Mucosa of descending colon (tissue), 3 donors: Measurements from ENCODE around the gene PAX3. TPM values are rescaled to one million over a fixed set of nuclear protein-coding genes. Genes with fewer than 3 reads are reported as not detected.

Source experiments
- ATAC-seq: fragments of 200-7000 bp; cut with Tn5 transposase; one replicate; pipeline ENCODE4 v1.9.1; 2020; ENCODE audit warnings: mild to moderate bottlenecking, moderate library complexity
- DNase-seq, 3 donors: peaks; one replicate each; pipeline ENCODE4 v3.0.0-alpha.2; 2020
- H3K36me3 ChIP-seq: fragments of 200-600 bp; one replicate; pipeline ENCODE4 v1.8.0; 2021; ENCODE audit warnings: low read depth, mild to moderate bottlenecking
- H3K4me1 ChIP-seq: fragments of 200-600 bp; one replicate; pipeline ENCODE4 v1.8.0; 2021; ENCODE audit warnings: low read depth, mild to moderate bottlenecking
- H3K4me3 ChIP-seq: fragments of 200-600 bp; one replicate; pipeline ENCODE4 v1.8.0; 2021; ENCODE audit warnings: mild to moderate bottlenecking
- H3K9me3 ChIP-seq: fragments of 200-600 bp; one replicate; pipeline ENCODE4 v1.8.0; 2021; ENCODE audit warnings: mild to moderate bottlenecking
- CTCF ChIP-seq: fragments of 200-600 bp; IDR thresholded peaks from one replicate; pipeline ENCODE4 v1.8.0; 2022; ENCODE audit warnings: antibody characterized with exemption, mild to moderate bottlenecking
- intact Hi-C, 2 donors: fragments of 100-400 bp; cut with DNase I in 1 of 2; cut with micrococcal nuclease in 1 of 2; formaldehyde crosslinking; loops; one replicate each; pipeline versions ENCODE4 v1.11.0 to v1.11.1; 2022; cut with DNase I, micrococcal nuclease
- total RNA-seq, 3 donors: library from RNA; stranded (reverse); fragmentation: NEBNext Ultra II Directional in 2 of 3; extraction: Animal tissue kit (Norgen Biotek cat#: 25700) in 2 of 3; gene quantifications; one replicate each; pipeline versions ENCODE4 v1.2.1 to v1.2.4, GENCODE V29; 2021 to 2023
- donor health status: DM: no; HTN: no; CAD: no; lungs with moderate emphysema.
- donor health status: DM: no; HTN: no; CAD: no.
- donor health status: DM: no; HTN: yes; CAD: no.

Gene PAX3
- total RNA-seq, 3 donors from 2014 or later = not detected

GRCh38 chr2:222283634-222284033 lies 15.2 kb downstream of the PAX3 start:
- no peak for DNase-seq
- intact Hi-C loops = no loop called here
- H3K36me3 ChIP-seq = no peaks in the 10 kb centered on the region
- TF ChIP-seq CTCF = no peak
- no peaks in the 10 kb centered on the region for H3K9me3 ChIP-seq
- H3K4me1 ChIP-seq = no peaks in the 10 kb centered on the region
- no peak overlapping the region for H3K4me3 ChIP-seq
- ATAC-seq = no peak

GRCh38 chr2:222281506-222281905 lies 17.3 kb downstream of the PAX3 start:
- DNase-seq (no peak), ATAC-seq (no peak)
- H3K36me3 ChIP-seq = no peaks in the 10 kb centered on the region
- TF ChIP-seq CTCF = no peak
- no peaks in the 10 kb centered on the region for H3K4me1 ChIP-seq
- intact Hi-C loops = no loop called here
- H3K4me3 ChIP-seq = no peak overlapping the region
- no peaks in the 10 kb centered on the region for H3K9me3 ChIP-seq

GRCh38 chr2:222280795-222281194 lies 18.0 kb downstream of the PAX3 start:
- no peak for DNase-seq
- TF ChIP-seq CTCF = no peak
- Histone ChIP-seq H3K9me3 (no peaks in the 10 kb centered on the region), H3K36me3 (no peaks in the 10 kb centered on the region), H3K4me3 (no peak overlapping the region), H3K4me1 (no peaks in the 10 kb centered on the region)
- intact Hi-C loops = no loop called here
- ATAC-seq = no peak

- DNase-seq = no peak
- intact Hi-C loops = no loop called here
- no peak for TF ChIP-seq CTCF
- Histone ChIP-seq H3K9me3 (no peaks in the 10 kb centered on the region), H3K4me3 (no peak overlapping the region), H3K4me1 (no peaks in the 10 kb centered on the region), H3K36me3 (no peaks in the 10 kb centered on the region)
- ATAC-seq = no peak
Observed at GRCh38 chr2:222272446-222273015, 26.3 kb downstream of the PAX3 start.

- Histone ChIP-seq H3K4me1 (no peaks in the 10 kb centered on the region), H3K9me3 (no peaks in the 10 kb centered on the region), H3K36me3 (no peaks in the 10 kb centered on the region), H3K4me3 (no peak overlapping the region)
- DNase-seq (no peak), ATAC-seq (no peak)
- no peak for TF ChIP-seq CTCF
- intact Hi-C loops = no loop called here
Observed at GRCh38 chr2:222271854-222272253, 26.9 kb downstream of the PAX3 start.

GRCh38 chr2:222270396-222270795 lies 28.4 kb downstream of the PAX3 start:
- intact Hi-C loops = no loop called here
- Histone ChIP-seq H3K36me3 (no peaks in the 10 kb centered on the region), H3K4me3 (no peak overlapping the region), H3K4me1 (no peaks in the 10 kb centered on the region), H3K9me3 (no peaks in the 10 kb centered on the region)
- DNase-seq = no peak
- no peak for ATAC-seq
- TF ChIP-seq CTCF = no peak
